SK-N-SH (cell line): ENCODE data around the gene AFAP1L2. TPM values are rescaled to one million over a fixed set of nuclear protein-coding genes. Genes with fewer than 3 reads are reported as not detected.

Experiments used
- CTCF ChIA-PET: fragments of 300-600, 350-600 bp; formaldehyde crosslinking; extraction: SDS; loops from one replicate; lab custom pipeline; 2021; lab: Yijun Ruan, JAX
- POLR2A ChIA-PET: fragments of 350-600 bp; sonication (Branson Sonifier 250); formaldehyde crosslinking; extraction: SDS; loops from one replicate; lab custom pipeline; 2020; ENCODE audit warnings: antibody characterized with exemption, inconsistent platforms; lab: Yijun Ruan, JAX
- DNase-seq: peaks from one replicate; pipeline ENCODE4 v3.0.0; 2012
- H2AFZ ChIP-seq: fragments of 200-600 bp; sonication (generic); 2 replicates; pipeline ENCODE4 v1.8.1; 2016; ENCODE audit warnings: antibody characterized with exemption, mild to moderate bottlenecking, low read depth
- H3F3A ChIP-seq: fragments of 200-600 bp; sonication (generic); replicated peaks from 2 replicates; pipeline ENCODE3; 2016; ENCODE audit warnings: antibody characterized with exemption, mild to moderate bottlenecking; ENCODE audit not compliant: insufficient read depth
- H3K27ac ChIP-seq, 2 experiments: fragments of 200-500 bp in 1 of 2; fragments of 200-600 bp in 1 of 2; sonication (Bioruptor generic) in 1 of 2; sonication (generic), shearing (Covaris generic) in 1 of 2; 2 replicates each; pipeline versions ENCODE4 v1.5.1 to v1.6.1; 2014 to 2016; ENCODE audit warnings: low read depth in 2 of 2, inconsistent platforms in 1 of 2, low read length in 1 of 2, mild to moderate bottlenecking in 1 of 2, mixed read lengths in 1 of 2
- H3K27me3 ChIP-seq: fragments of 200-600 bp; sonication (generic), shearing (Covaris generic); 2 replicates; pipeline ENCODE4 v1.6.1; 2016; ENCODE audit warnings: mixed run types; ENCODE audit not compliant: insufficient read depth
- H3K36me3 ChIP-seq, 2 experiments: fragments of 200-500 bp in 1 of 2; fragments of 200-600 bp in 1 of 2; sonication (Bioruptor generic) in 1 of 2; sonication (generic) in 1 of 2; replicated peaks in 1 of 2; 2 replicates each; pipeline versions ENCODE3 to v1.5.1; 2014 to 2016; ENCODE audit warnings: low read length in 1 of 2, mild to moderate bottlenecking in 1 of 2; ENCODE audit not compliant: insufficient read depth in 2 of 2, control insufficient read depth in 1 of 2
- H3K4me1 ChIP-seq, 2 experiments: fragments of 200-500 bp in 1 of 2; fragments of 200-600 bp in 1 of 2; sonication (Bioruptor generic) in 1 of 2; sonication (generic), shearing (Covaris generic) in 1 of 2; 2 replicates each; pipeline versions ENCODE4 v1.5.1 to v1.6.1; 2014 to 2016; ENCODE audit warnings: low read depth in 1 of 2, low read length in 1 of 2, mixed run types in 1 of 2; ENCODE audit not compliant: insufficient read depth in 2 of 2, control insufficient read depth in 1 of 2
- H3K4me2 ChIP-seq: fragments of 200-600 bp; sonication (generic), shearing (Covaris generic); 2 replicates; pipeline ENCODE4 v1.6.1; 2017; ENCODE audit warnings: mixed run types
- H3K4me3 ChIP-seq, 2 experiments: fragments of 200-500 bp in 1 of 2; fragments of 200-600 bp in 1 of 2; sonication (Bioruptor generic) in 1 of 2; sonication (generic), shearing (Covaris generic) in 1 of 2; 2 replicates each; pipeline versions ENCODE4 v1.5.1 to v1.8.1; 2014 to 2016; ENCODE audit warnings: low read depth in 2 of 2, inconsistent platforms in 1 of 2, low read length in 1 of 2, mild to moderate bottlenecking in 1 of 2, mixed read lengths in 1 of 2, moderate library complexity in 1 of 2
- H3K79me2 ChIP-seq: fragments of 200-600 bp; sonication (generic); 2 replicates; pipeline ENCODE4 v1.8.1; 2017; ENCODE audit warnings: mild to moderate bottlenecking; ENCODE audit not compliant: insufficient read depth
- H3K9ac ChIP-seq: fragments of 200-600 bp; sonication (generic); 2 replicates; pipeline ENCODE4 v1.6.1; 2017; ENCODE audit warnings: mixed run types
- H3K9me2 ChIP-seq: fragments of 200-600 bp; sonication (generic); 2 replicates; pipeline ENCODE4 v1.6.1; 2017; ENCODE audit warnings: mixed run types
- H3K9me3 ChIP-seq: fragments of 200-600 bp; sonication (generic); 2 replicates; pipeline ENCODE4 v1.6.1; 2017; ENCODE audit warnings: mixed run types, mild to moderate bottlenecking, moderate library complexity
- H4K20me1 ChIP-seq: fragments of 200-600 bp; sonication (generic); 2 replicates; pipeline ENCODE4 v1.6.1; 2017; ENCODE audit warnings: mild to moderate bottlenecking, mixed run types; ENCODE audit not compliant: insufficient read depth
- FOXM1 ChIP-seq: IDR thresholded peaks from 2 replicates; pipeline ENCODE4 v1.4.0; 2012; ENCODE audit warnings: low read depth, mild to moderate bottlenecking
- GATA2 ChIP-seq: sonication (generic); formaldehyde crosslinking; IDR thresholded peaks from 2 replicates; pipeline ENCODE4 v1.5.0; 2020; ENCODE audit warnings: mild to moderate bottlenecking, missing genetic modification reagents
- PBX3 ChIP-seq: IDR thresholded peaks from 2 replicates; pipeline ENCODE4; 2012
- REST ChIP-seq: IDR thresholded peaks from 2 replicates; pipeline ENCODE4 v1.6.1; 2012; ENCODE audit warnings: mild to moderate bottlenecking, low read depth, low read length, moderate library complexity
- RFX5 ChIP-seq: IDR thresholded peaks from 2 replicates; pipeline ENCODE4 v1.6.1; 2012; ENCODE audit warnings: mild to moderate bottlenecking, improper control_type of control experiment, low read length
- RXRA ChIP-seq: IDR thresholded peaks from 2 replicates; pipeline ENCODE4 v1.4.0; 2012; ENCODE audit warnings: low read depth, mild to moderate bottlenecking, borderline replicate concordance
- USF2 ChIP-seq: fragments of 150-350 bp; IDR thresholded peaks from 2 replicates; pipeline ENCODE4 v1.6.1; 2017; ENCODE audit warnings: antibody characterized with exemption, low read length, low read depth, borderline replicate concordance
- WGBS: methylation state at CpG from one replicate; pipeline ENCODE4 v1.1.6; 2017; ENCODE audit warnings: low lambda C conversion rate; 5-methylcytosine and 5-hydroxymethylcytosine counted together
- polyA plus RNA-seq, 3 experiments: library from polyadenylated mRNA; depleted of rRNA; stranded (reverse); fragments of >200 nt; gene quantifications; 2 replicates each; pipeline ENCODE4 v1.2.3, GENCODE V29; 2012

Gene AFAP1L2
- polyA plus RNA-seq, 1 of the 3 experiments (the other 2 are of a cell fraction), result 0.54 TPM

- Histone ChIP-seq H3K79me2 (no peaks in the 10 kb centered on the region), H3K27me3 (no peaks in the 10 kb centered on the region), H3K9me2 (no peaks in the 10 kb centered on the region), H2AFZ (no peak overlapping the region), H3K9ac (no peak overlapping the region), H3K4me1 (no peaks in the 10 kb centered on the region; a peak in 1 of 4 replicates), H3K27ac (no peak overlapping the region), H3K4me2 (no peak overlapping the region), H3K4me3 (no peak overlapping the region), H3F3A (no peaks in the 10 kb centered on the region), H3K9me3 (no peaks in the 10 kb centered on the region), H3K36me3 (no peaks in the 10 kb centered on the region), H4K20me1 (no peaks in the 10 kb centered on the region)
- 78% methylated on average over 5 of the region's 6 CpGs for WGBS
- no peak for DNase-seq
- CTCF ChIA-PET, result interaction anchor here (1.4 to 1.5 kb wide), 2 partner anchors 9 to 12 kb away, joined by 3 read pairs; no protein-coding TSS in a partner anchor
- TF ChIP-seq FOXM1, result no peak
- POLR2A ChIA-PET, result no interaction called here
Observed at GRCh38 chr10:114328441-114328812, 75.9 kb downstream of the AFAP1L2 start.

- WGBS, result 74% methylated on average over 12 of the region's 15 CpGs
- Histone ChIP-seq H3K9ac (no peak overlapping the region), H3K36me3 (no peaks in the 10 kb centered on the region), H4K20me1 (no peaks in the 10 kb centered on the region), H3K27ac (no peak overlapping the region), H3K79me2 (no peaks in the 10 kb centered on the region), H3K9me3 (no peaks in the 10 kb centered on the region), H3K27me3 (no peaks in the 10 kb centered on the region), H3K4me2 (no peak overlapping the region), H3F3A (no peaks in the 10 kb centered on the region), H3K4me1 (peaks cover 0 to 2% of the 10 kb centered on the region in 2 experiments; a peak in 1 of 4 replicates), H3K4me3 (no peak overlapping the region), H3K9me2 (no peaks in the 10 kb centered on the region), H2AFZ (no peak overlapping the region)
- TF ChIP-seq RFX5 (no peak), GATA2 (no peak), REST (no peak), USF2 (no peak), RXRA (no peak), PBX3 (no peak)
- ChIA-PET POLR2A (no interaction called here), CTCF (interaction anchor here (1.4 kb wide), 1 partner anchor 9 kb away, joined by 3 read pairs; no protein-coding TSS in a partner anchor)
- no peak for DNase-seq
Observed at GRCh38 chr10:114327537-114328440, 76.5 kb downstream of the AFAP1L2 start.
